ENCODE data around the gene ADCY5. TPM values are rescaled to one million over a fixed set of nuclear protein-coding genes. Genes with fewer than 3 reads are reported as not detected.

Gene ADCY5
- polyA plus RNA-seq, 2 donors: 4.4 to 5.0 TPM

GRCh38 chr3:123376451-123377242 is 72.2 kb downstream of the ADCY5 start:
- Histone ChIP-seq H3K27ac (ENCODE audit: low read depth in 2 of 2, low read length in 1 of 2) (peak overlapping the region in 1 of 2 donors; percentile 53), H3K4me3 (ENCODE audit: low read depth in 1 of 2, low read length in 2 of 2) (no peak overlapping the region), H3K4me1 (ENCODE audit: control insufficient read depth in 2 of 2, insufficient read depth in 2 of 2, low read length in 1 of 2) (peaks cover 0 to 4% of the 10 kb centered on the region in 2 donors), H3K27me3 (ENCODE audit: control insufficient read depth in 1 of 2, insufficient read depth in 2 of 2, low read length in 2 of 2) (no peaks in the 10 kb centered on the region), H3K36me3 (ENCODE audit: control insufficient read depth in 2 of 2, insufficient read depth in 2 of 2, low read length in 1 of 2) (no peaks in the 10 kb centered on the region), H3K9me3 (ENCODE audit: control insufficient read depth in 2 of 2, insufficient read depth in 1 of 2, low read depth in 1 of 2, low read length in 1 of 2) (no peaks in the 10 kb centered on the region)
- 34 to 43% methylated on average over 11 of the region's 11 CpGs for WGBS, 2 donors

DNA sequence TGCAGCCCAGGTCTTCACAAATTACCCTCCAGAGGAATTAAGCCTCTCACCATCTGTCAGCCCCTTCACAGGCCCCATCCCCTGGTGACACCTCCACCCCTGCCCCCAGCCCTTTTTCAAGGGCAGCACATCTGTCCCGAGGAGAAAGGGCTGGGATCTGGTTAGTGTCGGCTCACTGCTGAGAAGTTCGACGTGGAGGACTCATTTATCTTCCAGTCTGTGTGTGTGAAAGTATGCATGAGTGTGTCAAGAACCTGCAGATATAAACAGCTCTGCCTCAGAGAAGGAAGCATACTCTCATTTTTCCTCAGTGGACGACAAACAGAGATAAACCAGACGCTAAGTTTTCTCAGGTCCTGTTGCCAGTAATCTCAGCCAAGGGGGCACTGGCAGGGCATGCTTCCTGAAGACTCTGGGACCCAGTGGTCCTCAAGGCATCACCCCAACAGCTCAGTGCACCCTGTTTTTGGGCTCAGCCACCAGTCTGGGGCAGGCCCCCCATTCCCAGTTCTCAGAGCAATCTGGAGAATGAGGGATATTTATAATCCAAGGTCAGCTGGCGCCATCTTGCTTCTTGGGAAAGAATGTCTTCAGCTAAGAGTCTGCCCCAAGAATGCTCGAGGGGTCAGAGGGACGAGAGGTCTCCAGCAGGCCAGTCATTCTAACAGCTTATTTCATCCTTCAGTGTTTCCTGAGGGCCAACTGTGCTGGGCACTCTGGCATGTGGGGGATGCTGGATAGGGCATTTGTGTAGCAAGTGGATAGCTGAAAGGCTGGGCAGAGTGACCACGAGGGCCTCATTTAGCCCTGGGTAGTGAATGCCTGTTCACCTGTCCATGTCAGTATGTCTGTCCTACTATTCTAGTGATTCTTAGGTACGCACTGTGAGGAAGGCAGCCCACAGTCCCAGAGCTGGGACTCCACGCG is 73.6 kb downstream of the ADCY5 start:
- WGBS, 2 donors: 71 to 75% methylated on average over 13 of the region's 13 CpGs
- no peaks in the 10 kb centered on the region for H3K36me3 ChIP-seq (ENCODE audit: control insufficient read depth in 2 of 2, insufficient read depth in 2 of 2, low read length in 1 of 2)
- H3K27me3 ChIP-seq (ENCODE audit: control insufficient read depth in 1 of 2, insufficient read depth in 2 of 2, low read length in 2 of 2): no peaks in the 10 kb centered on the region
- H3K4me1 ChIP-seq (ENCODE audit: control insufficient read depth in 2 of 2, insufficient read depth in 2 of 2, low read length in 1 of 2): peaks cover 0 to 4% of the 10 kb centered on the region in 2 donors
- H3K4me3 ChIP-seq (ENCODE audit: low read depth in 1 of 2, low read length in 2 of 2): no peak overlapping the region
- H3K9me3 ChIP-seq (ENCODE audit: control insufficient read depth in 2 of 2, insufficient read depth in 1 of 2, low read depth in 1 of 2, low read length in 1 of 2): no peaks in the 10 kb centered on the region
- H3K27ac ChIP-seq (ENCODE audit: low read depth in 2 of 2, low read length in 1 of 2): peak overlapping the region; percentile 16 to 43

DNA sequence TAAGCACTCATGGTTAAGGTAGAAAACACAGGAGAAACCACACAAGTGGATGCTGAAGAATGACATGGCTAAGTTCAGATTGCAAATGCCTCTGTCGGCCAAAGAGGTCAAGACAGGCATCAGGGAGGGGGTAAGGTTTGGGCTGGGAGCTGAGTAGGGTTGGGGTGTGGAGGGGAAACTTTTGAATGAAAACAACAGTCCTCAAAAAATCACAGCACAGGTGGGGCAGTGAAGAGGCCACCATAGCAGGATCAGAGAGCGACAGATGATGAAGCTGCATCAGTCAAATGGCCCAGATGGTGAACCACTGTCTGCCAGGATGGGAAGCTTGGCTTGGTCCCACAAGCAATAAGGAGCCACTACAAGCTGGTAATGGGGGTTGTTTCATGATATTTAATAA is 74.9 kb downstream of the ADCY5 start:
- no peaks in the 10 kb centered on the region for H3K9me3 ChIP-seq (ENCODE audit: control insufficient read depth in 2 of 2, insufficient read depth in 1 of 2, low read depth in 1 of 2, low read length in 1 of 2)
- H3K4me1 ChIP-seq (ENCODE audit: control insufficient read depth in 2 of 2, insufficient read depth in 2 of 2, low read length in 1 of 2): peaks cover 0 to 4% of the 10 kb centered on the region in 2 donors
- no peak overlapping the region for H3K4me3 ChIP-seq (ENCODE audit: low read depth in 1 of 2, low read length in 2 of 2)
- peak overlapping the region in 1 of 2 donors; percentile 43 for H3K27ac ChIP-seq (ENCODE audit: low read depth in 2 of 2, low read length in 1 of 2)
- no peaks in the 10 kb centered on the region for H3K36me3 ChIP-seq (ENCODE audit: control insufficient read depth in 2 of 2, insufficient read depth in 2 of 2, low read length in 1 of 2)
- H3K27me3 ChIP-seq (ENCODE audit: control insufficient read depth in 1 of 2, insufficient read depth in 2 of 2, low read length in 2 of 2): no peaks in the 10 kb centered on the region
- WGBS, 2 donors: 68 to 70% methylated on average over 2 of the region's 2 CpGs

DNA sequence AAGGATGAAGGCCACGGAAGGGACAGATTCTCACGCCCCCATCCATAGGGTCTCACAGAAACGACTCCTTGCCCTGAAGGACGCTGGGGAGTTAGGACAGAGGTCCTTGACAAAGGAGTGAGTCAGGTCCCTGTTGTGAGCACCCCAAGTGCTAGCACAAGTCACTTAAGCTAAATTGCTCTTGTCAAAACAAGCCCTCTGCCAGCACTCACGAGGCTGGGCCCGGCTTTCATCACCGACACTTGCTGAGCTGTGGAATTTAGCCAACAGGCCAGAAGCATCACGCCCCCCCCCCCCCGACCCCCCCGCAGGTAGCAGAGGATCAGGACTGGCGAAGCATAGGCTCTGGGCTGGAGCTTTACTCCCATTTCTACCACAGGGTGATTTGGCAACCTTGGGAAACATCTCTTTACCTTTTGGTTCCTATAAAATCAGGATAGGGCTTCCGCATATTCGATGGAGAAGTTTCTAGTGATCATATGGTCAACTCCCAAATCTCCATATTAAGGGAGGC is 75.4 kb downstream of the ADCY5 start:
- Histone ChIP-seq H3K4me3 (ENCODE audit: low read depth in 1 of 2, low read length in 2 of 2) (no peak overlapping the region), H3K9me3 (ENCODE audit: control insufficient read depth in 2 of 2, insufficient read depth in 1 of 2, low read depth in 1 of 2, low read length in 1 of 2) (no peaks in the 10 kb centered on the region), H3K27me3 (ENCODE audit: control insufficient read depth in 1 of 2, insufficient read depth in 2 of 2, low read length in 2 of 2) (no peaks in the 10 kb centered on the region), H3K36me3 (ENCODE audit: control insufficient read depth in 2 of 2, insufficient read depth in 2 of 2, low read length in 1 of 2) (no peaks in the 10 kb centered on the region), H3K27ac (ENCODE audit: low read depth in 2 of 2, low read length in 1 of 2) (peak overlapping the region in 1 of 2 donors; percentile 75), H3K4me1 (ENCODE audit: control insufficient read depth in 2 of 2, insufficient read depth in 2 of 2, low read length in 1 of 2) (peaks cover 0 to 4% of the 10 kb centered on the region in 2 donors)
- 38 to 64% methylated on average over 12 of the region's 13 CpGs for WGBS, 2 donors

DNA sequence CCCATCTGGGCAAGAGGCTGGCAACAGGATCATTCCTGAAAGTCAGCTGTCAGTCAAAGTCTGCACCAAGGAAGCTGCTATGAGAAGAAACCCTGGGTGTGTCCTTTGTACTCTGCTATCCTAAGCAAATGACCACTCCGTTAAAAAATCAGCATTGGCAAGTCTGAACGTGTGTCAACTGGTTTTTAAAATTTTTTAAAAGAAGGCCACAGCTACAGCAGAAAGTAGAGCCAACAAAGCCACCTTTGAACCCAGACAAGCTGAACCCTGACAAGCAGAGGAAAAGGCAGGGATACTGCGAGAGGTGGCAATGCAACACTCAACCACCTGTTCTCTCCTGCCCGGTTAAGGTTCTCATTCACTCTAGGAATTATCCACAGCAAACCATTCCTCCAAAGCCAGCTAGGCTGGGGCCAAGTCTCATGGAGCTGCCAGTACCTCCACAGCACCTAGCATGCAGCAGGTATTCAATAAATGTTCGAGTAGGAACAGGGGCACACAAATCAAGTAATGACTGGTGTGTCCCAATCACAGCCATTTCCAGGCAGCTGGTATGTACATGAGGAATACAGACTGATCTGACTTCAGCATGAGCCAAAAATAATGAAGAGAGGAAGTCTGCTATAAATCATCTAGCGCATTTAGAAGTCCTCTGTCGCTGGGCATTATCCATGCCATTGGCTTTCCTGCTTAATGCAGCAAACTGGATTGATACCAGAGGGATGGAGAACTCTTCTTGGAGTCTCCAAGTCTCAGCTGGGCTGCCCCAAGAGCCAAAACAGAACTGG is 76.0 kb downstream of the ADCY5 start:
- Histone ChIP-seq H3K27me3 (ENCODE audit: control insufficient read depth in 1 of 2, insufficient read depth in 2 of 2, low read length in 2 of 2) (no peaks in the 10 kb centered on the region), H3K4me3 (ENCODE audit: low read depth in 1 of 2, low read length in 2 of 2) (no peak overlapping the region), H3K27ac (ENCODE audit: low read depth in 2 of 2, low read length in 1 of 2) (peak overlapping the region; percentile 40 to 75), H3K4me1 (ENCODE audit: control insufficient read depth in 2 of 2, insufficient read depth in 2 of 2, low read length in 1 of 2) (peaks cover 0 to 4% of the 10 kb centered on the region in 2 donors), H3K9me3 (ENCODE audit: control insufficient read depth in 2 of 2, insufficient read depth in 1 of 2, low read depth in 1 of 2, low read length in 1 of 2) (no peaks in the 10 kb centered on the region), H3K36me3 (ENCODE audit: control insufficient read depth in 2 of 2, insufficient read depth in 2 of 2, low read length in 1 of 2) (no peaks in the 10 kb centered on the region)
- WGBS, 2 donors: 56 to 58% methylated on average over 7 of the region's 7 CpGs

DNA sequence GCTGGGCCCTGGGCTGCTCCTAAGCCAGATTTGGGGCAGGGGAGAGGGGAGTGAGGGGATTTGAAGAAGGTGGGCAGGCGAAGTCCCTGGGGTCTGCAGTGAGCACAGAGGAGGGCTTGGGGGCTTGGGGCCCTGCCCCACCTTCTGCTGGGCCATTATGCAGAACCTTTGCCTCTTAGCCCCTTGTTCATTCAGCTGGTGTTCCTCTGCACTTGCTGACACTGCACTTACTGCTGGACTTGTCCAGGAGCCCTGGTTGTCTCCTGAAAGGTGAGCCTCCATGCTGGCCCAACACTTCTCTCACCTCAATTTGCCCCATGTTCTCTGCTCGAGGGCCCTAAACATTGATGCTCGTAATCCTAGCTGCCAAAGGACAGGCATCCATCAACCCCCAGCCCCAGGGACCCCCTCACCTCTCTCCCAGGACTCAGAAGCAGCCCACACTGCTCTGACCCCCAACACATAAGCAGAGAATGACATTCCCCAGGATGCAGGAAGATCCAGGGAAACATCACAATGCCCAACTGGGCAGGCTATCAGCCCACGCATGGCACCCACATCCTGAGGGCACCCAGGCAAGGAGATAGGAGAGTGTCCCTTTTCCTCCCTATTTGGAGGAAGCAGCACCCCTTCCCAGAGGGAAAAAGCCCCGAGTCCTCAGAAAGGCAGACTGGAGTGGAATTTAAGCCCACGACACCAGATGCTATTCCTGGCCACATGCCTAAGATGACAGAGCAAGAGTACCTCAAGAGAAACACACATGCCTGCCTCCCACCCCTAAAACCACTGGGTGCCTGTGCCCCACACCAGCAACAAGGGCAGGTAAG is 76.8 kb downstream of the ADCY5 start:
- Histone ChIP-seq H3K4me1 (ENCODE audit: control insufficient read depth in 2 of 2, insufficient read depth in 2 of 2, low read length in 1 of 2) (peaks cover 0 to 4% of the 10 kb centered on the region in 2 donors), H3K9me3 (ENCODE audit: control insufficient read depth in 2 of 2, insufficient read depth in 1 of 2, low read depth in 1 of 2, low read length in 1 of 2) (no peaks in the 10 kb centered on the region), H3K4me3 (ENCODE audit: low read depth in 1 of 2, low read length in 2 of 2) (no peak overlapping the region), H3K27me3 (ENCODE audit: control insufficient read depth in 1 of 2, insufficient read depth in 2 of 2, low read length in 2 of 2) (no peaks in the 10 kb centered on the region), H3K27ac (ENCODE audit: low read depth in 2 of 2, low read length in 1 of 2) (peak overlapping the region in 1 of 2 donors; percentile 72), H3K36me3 (ENCODE audit: control insufficient read depth in 2 of 2, insufficient read depth in 2 of 2, low read length in 1 of 2) (no peaks in the 10 kb centered on the region)
- 65 to 71% methylated on average over 6 of the region's 6 CpGs for WGBS, 2 donors

GRCh38 chr3:123371426-123371825 is 77.5 kb downstream of the ADCY5 start:
- H3K27me3 ChIP-seq (ENCODE audit: control insufficient read depth in 1 of 2, insufficient read depth in 2 of 2, low read length in 2 of 2): no peaks in the 10 kb centered on the region
- no peaks in the 10 kb centered on the region for H3K36me3 ChIP-seq (ENCODE audit: control insufficient read depth in 2 of 2, insufficient read depth in 2 of 2, low read length in 1 of 2)
- WGBS, 2 donors: 80 to 83% methylated on average over 10 of the region's 10 CpGs
- peak overlapping the region in 1 of 2 donors; percentile 72 for H3K27ac ChIP-seq (ENCODE audit: low read depth in 2 of 2, low read length in 1 of 2)
- no peak overlapping the region for H3K4me3 ChIP-seq (ENCODE audit: low read depth in 1 of 2, low read length in 2 of 2)
- peaks cover 0 to 4% of the 10 kb centered on the region in 2 donors for H3K4me1 ChIP-seq (ENCODE audit: control insufficient read depth in 2 of 2, insufficient read depth in 2 of 2, low read length in 1 of 2)
- no peaks in the 10 kb centered on the region for H3K9me3 ChIP-seq (ENCODE audit: control insufficient read depth in 2 of 2, insufficient read depth in 1 of 2, low read depth in 1 of 2, low read length in 1 of 2)

- H3K36me3 ChIP-seq (ENCODE audit: control insufficient read depth in 2 of 2, insufficient read depth in 2 of 2, low read length in 1 of 2): no peaks in the 10 kb centered on the region
- peak overlapping the region in 1 of 2 donors; percentile 47 for H3K27ac ChIP-seq (ENCODE audit: low read depth in 2 of 2, low read length in 1 of 2)
- H3K4me1 ChIP-seq (ENCODE audit: control insufficient read depth in 2 of 2, insufficient read depth in 2 of 2, low read length in 1 of 2): peaks cover 0 to 4% of the 10 kb centered on the region in 2 donors
- 64 to 69% methylated on average over 7 of the region's 7 CpGs for WGBS, 2 donors
- H3K27me3 ChIP-seq (ENCODE audit: control insufficient read depth in 1 of 2, insufficient read depth in 2 of 2, low read length in 2 of 2): no peaks in the 10 kb centered on the region
- no peaks in the 10 kb centered on the region for H3K9me3 ChIP-seq (ENCODE audit: control insufficient read depth in 2 of 2, insufficient read depth in 1 of 2, low read depth in 1 of 2, low read length in 1 of 2)
- no peak overlapping the region for H3K4me3 ChIP-seq (ENCODE audit: low read depth in 1 of 2, low read length in 2 of 2)
Measured at GRCh38 chr3:123370819-123371218, 78.1 kb downstream of the ADCY5 start.

Data from esophagus (tissue), 2 donors.